Measurements from ENCODE around the gene MOAP1. TPM values are rescaled to one million over a fixed set of nuclear protein-coding genes. Genes with fewer than 3 reads are reported as not detected.

The MOAP1 gene
- total and polyA plus RNA-seq, 2 of the 8 experiments (the other 6 are each of a cell fraction or from before 2014, with no cell fraction given), result 18.3 to 20.1 TPM

GRCh38 chr14:93135399-93135798, 49.3 kb downstream of the MOAP1 start (continued):
- no peak for TF ChIP-seq SIN3A (conservative IDR thresholded peaks at IDR 0.05 in 1 of 2, IDR thresholded peaks at IDR 0.05 in 1 of 2; ENCODE audit: low read depth in 1 of 2, low read length in 2 of 2)
- no peak for TF ChIP-seq BRCA1 (IDR thresholded peaks at IDR 0.05; ENCODE audit: low read depth, low read length)
- TF ChIP-seq ATF2 (IDR thresholded peaks at IDR 0.05; ENCODE audit: low read length), result no peak
